HepG2 (cell line): Measurements from ENCODE around the gene NRP1. TPM values are rescaled to one million over a fixed set of nuclear protein-coding genes. Genes with fewer than 3 reads are reported as not detected.

Source experiments
- ATAC-seq: fragments of 200-7000 bp; cut with Tn5 transposase; 3 replicates; pipeline ENCODE4 v1.9.1; 2020; ENCODE audit warnings: mild to moderate bottlenecking, moderate library complexity
- BruUV-seq: library from RNA; stranded (reverse); fragments of 400-500 nt; replicated peaks from 2 replicates; lab custom pipeline; 2021; lab: Mats Ljungman, UMichigan
- CTCF ChIA-PET: fragments of 300-600 bp; formaldehyde crosslinking; extraction: SDS; loops from one replicate; lab custom pipeline; 2021; ENCODE audit warnings: low total read pairs, inconsistent platforms, low intra/inter-chr PET ratio; lab: Yijun Ruan, JAX
- POLR2A ChIA-PET: fragments of 350-600 bp; sonication (Branson Sonifier 250); formaldehyde crosslinking; loops from one replicate; lab custom pipeline; 2020; ENCODE audit warnings: antibody characterized with exemption, inconsistent platforms; lab: Yijun Ruan, JAX
- DNase-seq: peaks from one replicate; pipeline ENCODE4 v3.0.0-alpha.2; 2015; ENCODE audit warnings: low spot score
- FAIRE-seq: peaks from 3 replicates; lab custom pipeline; 2011; peaks lifted over from hg19 to GRCh38; lab: Jason Lieb, UNC
- H2AFZ ChIP-seq: one replicate; pipeline ENCODE4 v1.6.1; 2011; ENCODE audit warnings: low read length, inconsistent platforms
- H3K27ac ChIP-seq: fragments of 300-600 bp; 3 replicates; pipeline ENCODE4 v1.8.0; 2011; ENCODE audit warnings: mixed run types, mild to moderate bottlenecking, mixed read lengths, low read length, inconsistent platforms; ENCODE audit not compliant: insufficient read depth; ENCODE audit errors: extremely low read length
- H3K27me3 ChIP-seq, 2 experiments: fragments of 200-600 bp in 1 of 2; 2 replicates in 1 of 2; 3 replicates in 1 of 2; pipeline versions ENCODE4 v1.6.0 to v1.8.0; 2011; ENCODE audit warnings: low read length in 2 of 2, mild to moderate bottlenecking in 2 of 2, moderate library complexity in 2 of 2, inconsistent platforms in 1 of 2; ENCODE audit not compliant: insufficient read depth in 2 of 2, control insufficient read depth in 1 of 2
- H3K36me3 ChIP-seq, 2 experiments: fragments of 200-600 bp in 1 of 2; replicated peaks in 1 of 2; 2 replicates in 1 of 2; 3 replicates in 1 of 2; pipeline versions ENCODE4 v1.5.1 to v1.8.0; 2011; ENCODE audit warnings: low read length in 2 of 2, inconsistent platforms in 1 of 2; ENCODE audit not compliant: insufficient read depth in 2 of 2, control insufficient read depth in 1 of 2
- H3K4me1 ChIP-seq: 2 replicates; pipeline ENCODE4 v1.5.1; 2012; ENCODE audit warnings: low read length, inconsistent platforms; ENCODE audit not compliant: insufficient read depth
- H3K4me2 ChIP-seq: 2 replicates; pipeline ENCODE4 v1.6.0; 2011; ENCODE audit warnings: low read depth, low read length, inconsistent platforms
- H3K4me3 ChIP-seq, 3 experiments: fragments of 200-600 bp in 1 of 3; sonication (generic), shearing (Covaris generic) in 1 of 3; replicated peaks in 1 of 3; 2 replicates each; pipeline ENCODE4 v1.5.1; 2011 to 2016; ENCODE audit warnings: low read length in 3 of 3, inconsistent platforms in 2 of 3, low read depth in 2 of 3, mild to moderate bottlenecking in 2 of 3, control low read depth in 1 of 3, mixed read lengths in 1 of 3; ENCODE audit not compliant: insufficient read depth in 1 of 3
- H3K79me2 ChIP-seq: one replicate; pipeline ENCODE4 v1.6.1; 2011; ENCODE audit warnings: low read length, inconsistent platforms; ENCODE audit not compliant: insufficient read depth
- H3K9ac ChIP-seq: 2 replicates; pipeline ENCODE4 v1.6.0; 2011; ENCODE audit warnings: mild to moderate bottlenecking, low read depth, low read length, inconsistent platforms; ENCODE audit not compliant: insufficient read depth
- H3K9me3 ChIP-seq: 2 replicates; pipeline ENCODE4 v1.5.1; 2012; ENCODE audit warnings: mild to moderate bottlenecking, low read length
- H4K20me1 ChIP-seq: 2 replicates; pipeline ENCODE4 v1.6.0; 2011; ENCODE audit warnings: inconsistent platforms, mild to moderate bottlenecking, low read length, moderate library complexity; ENCODE audit not compliant: insufficient read depth
- CBX1 ChIP-seq: IDR thresholded peaks from one replicate; pipeline ENCODE4 v1.6.1; 2016; ENCODE audit warnings: antibody characterized with exemption, low read depth
- FOXA1 ChIP-seq, 2 experiments: fragments of 450-650 bp in 1 of 2; sonication (generic) in 1 of 2; formaldehyde crosslinking in 1 of 2; IDR thresholded peaks; 2 replicates each; pipeline versions ENCODE4 v1.4.0 to v1.6.1; 2016 to 2020; ENCODE audit warnings: missing genetic modification reagents in 1 of 2
- HMGA1 ChIP-seq: sonication (generic); formaldehyde crosslinking; conservative IDR thresholded peaks from 2 replicates; pipeline ENCODE4 v1.4.0; 2020; ENCODE audit warnings: missing genetic modification reagents
- KDM3A ChIP-seq: IDR thresholded peaks from 2 replicates; pipeline ENCODE4 v1.6.1; 2018; ENCODE audit warnings: low read depth, missing compliant biosample characterization
- SUZ12 ChIP-seq: fragments of 150-350 bp; IDR thresholded peaks from 2 replicates; pipeline ENCODE4 v1.6.1; 2014; ENCODE audit warnings: low read depth, low read length
- ZKSCAN1 ChIP-seq: fragments of 150-350 bp; IDR thresholded peaks from 2 replicates; pipeline ENCODE4 v1.6.1; 2014; ENCODE audit warnings: low read length
- ZNF556 ChIP-seq: sonication (generic); formaldehyde crosslinking; IDR thresholded peaks from 2 replicates; pipeline ENCODE4 v1.4.0; 2020; ENCODE audit warnings: mild to moderate bottlenecking, missing genetic modification reagents, borderline replicate concordance
- ZNF569 ChIP-seq: sonication (generic); formaldehyde crosslinking; IDR thresholded peaks from 2 replicates; pipeline ENCODE4 v1.5.0; 2020; ENCODE audit warnings: mild to moderate bottlenecking, missing genetic modification reagents, moderate library complexity, borderline replicate concordance
- ZNF891 ChIP-seq: sonication (generic); formaldehyde crosslinking; IDR thresholded peaks from 2 replicates; pipeline ENCODE4 v1.5.0; 2020; ENCODE audit warnings: mild to moderate bottlenecking, missing genetic modification reagents
- WGBS: methylation state at CpG from one replicate; pipeline ENCODE4 v1.1.6; 2017; ENCODE audit warnings: low lambda C conversion rate; 5-methylcytosine and 5-hydroxymethylcytosine counted together
- in situ Hi-C: cut with HindIII; loops from 2 replicates; pipeline ENCODE4 v1.10.0; 2017; ENCODE audit warnings: low pct_unique_long_range_greater_than_20kb; ENCODE audit not compliant: extremely low pct_ligation_motif_present
- intact Hi-C: fragments of 100-400 bp; cut with micrococcal nuclease; formaldehyde crosslinking; loops from one replicate; pipeline ENCODE4 v1.10.0; 2022; ENCODE audit not compliant: unreplicated experiment
- polyA plus RNA-seq, 8 experiments: library from polyadenylated mRNA; depleted of rRNA in 3 of 8; stranded (reverse) in 7 of 8; unstranded in 1 of 8; fragments of >200 nt; fragmentation: Illumina TruSeq in 4 of 8; extraction: Trizol in 4 of 8; gene quantifications; 2 replicates each; pipeline versions ENCODE4 v1.2.1 to v1.2.3, GENCODE V29; 2011 to 2016; ENCODE audit warnings: low read depth in 4 of 8, missing spikeins in 1 of 8, mixed read lengths in 1 of 8; ENCODE audit not compliant: insufficient read depth in 1 of 8
- total RNA-seq, 5 experiments: library from RNA; depleted of rRNA; stranded (reverse); fragments of >200 nt; fragmentation: Illumina TruSeq; extraction: Trizol; gene quantifications; 2 replicates each; pipeline ENCODE4 v1.2.3, GENCODE V29; 2016; ENCODE audit warnings: low read depth in 1 of 5
- TF ChIP-seq, protein P1 (sequence below): sonication (generic); formaldehyde crosslinking; IDR thresholded peaks from 2 replicates; pipeline ENCODE4 v1.4.0; 2020; ENCODE audit warnings: mild to moderate bottlenecking, missing genetic modification reagents
- TF ChIP-seq, protein P2 (sequence below): conservative IDR thresholded peaks from 2 replicates; pipeline ENCODE4 v1.6.1; 2018; ENCODE audit warnings: missing genetic modification reagents
- TF ChIP-seq, protein P3 (sequence below): sonication (generic); formaldehyde crosslinking; IDR thresholded peaks from 2 replicates; pipeline ENCODE4 v1.9.0; 2021; ENCODE audit warnings: mild to moderate bottlenecking, missing genetic modification reagents
- TF ChIP-seq, protein P4 (sequence below): sonication (generic); formaldehyde crosslinking; IDR thresholded peaks from 2 replicates; pipeline ENCODE4 v1.9.0; 2021; ENCODE audit warnings: missing genetic modification reagents, mild to moderate bottlenecking, borderline replicate concordance

The NRP1 gene
- total and polyA plus RNA-seq, 2 of the 13 experiments (the other 11 are each of a cell fraction or from before 2014, with no cell fraction given) = 5.3 to 5.8 TPM

DNA sequence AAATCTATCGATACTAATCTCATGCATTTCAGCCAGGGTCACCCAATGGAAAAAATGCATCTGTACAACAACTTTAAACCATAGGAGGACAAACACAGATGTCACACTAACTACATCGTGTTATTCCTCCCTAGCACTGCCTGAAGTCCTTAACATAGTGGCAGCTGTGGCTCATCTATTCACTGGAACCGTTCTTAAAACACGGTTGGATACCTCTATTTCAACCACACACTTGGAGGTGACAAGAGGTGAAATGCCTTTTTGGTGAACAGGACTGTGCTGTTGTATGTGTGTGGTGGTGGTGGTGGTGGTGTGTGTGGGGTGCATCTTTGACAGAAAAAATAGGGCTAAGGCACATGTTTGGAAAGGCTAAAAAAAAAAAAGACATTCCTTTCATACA, 93.1 kb downstream of the NRP1 start:
- Histone ChIP-seq H3K4me1 (peaks cover 20% of the 10 kb centered on the region), H3K9me3 (no peaks in the 10 kb centered on the region), H3K4me3 (no peak overlapping the region), H3K27me3 (no peaks in the 10 kb centered on the region), H3K27ac (no peak overlapping the region), H2AFZ (no peak overlapping the region), H3K79me2 (no peaks in the 10 kb centered on the region), H3K36me3 (no peaks in the 10 kb centered on the region), H3K4me2 (no peak overlapping the region), H4K20me1 (no peaks in the 10 kb centered on the region), H3K9ac (no peak overlapping the region)
- CTCF ChIA-PET = no interaction called here
- in situ Hi-C loops = no loop called here
- DNase-seq = no peak
- 98% methylated on average over 4 of the region's 4 CpGs for WGBS
- BruUV-seq = no TSS peak
- no peak for ATAC-seq
- intact Hi-C loops = no loop called here
- FAIRE-seq = no peak
- POLR2A ChIA-PET = no interaction called here
- TF ChIP-seq CBX1 (no peak), ZNF556 (no peak), ZNF569 (CRISPR knock-in tag) (no peak), ZKSCAN1 (no peak), HMGA1 (CRISPR knock-in tag) (no peak), FOXA1 (IDR thresholded peaks at IDR 0.05) (no peak), FOXA1 (CRISPR knock-in tag; IDR thresholded peaks at IDR 0.05) (no peak), ZNF891 (no peak), SUZ12 (no peak), KDM3A (CRISPR knock-in tag) (no peak)
- TF ChIP-seq, protein P1, sequence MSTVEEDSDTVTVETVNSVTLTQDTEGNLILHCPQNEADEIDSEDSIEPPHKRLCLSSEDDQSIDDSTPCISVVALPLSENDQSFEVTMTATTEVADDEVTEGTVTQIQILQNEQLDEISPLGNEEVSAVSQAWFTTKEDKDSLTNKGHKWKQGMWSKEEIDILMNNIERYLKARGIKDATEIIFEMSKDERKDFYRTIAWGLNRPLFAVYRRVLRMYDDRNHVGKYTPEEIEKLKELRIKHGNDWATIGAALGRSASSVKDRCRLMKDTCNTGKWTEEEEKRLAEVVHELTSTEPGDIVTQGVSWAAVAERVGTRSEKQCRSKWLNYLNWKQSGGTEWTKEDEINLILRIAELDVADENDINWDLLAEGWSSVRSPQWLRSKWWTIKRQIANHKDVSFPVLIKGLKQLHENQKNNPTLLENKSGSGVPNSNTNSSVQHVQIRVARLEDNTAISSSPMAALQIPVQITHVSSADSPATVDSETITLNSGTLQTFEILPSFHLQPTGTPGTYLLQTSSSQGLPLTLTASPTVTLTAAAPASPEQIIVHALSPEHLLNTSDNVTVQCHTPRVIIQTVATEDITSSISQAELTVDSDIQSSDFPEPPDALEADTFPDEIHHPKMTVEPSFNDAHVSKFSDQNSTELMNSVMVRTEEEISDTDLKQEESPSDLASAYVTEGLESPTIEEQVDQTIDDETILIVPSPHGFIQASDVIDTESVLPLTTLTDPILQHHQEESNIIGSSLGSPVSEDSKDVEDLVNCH (CRISPR knock-in tag) = no peak
- TF ChIP-seq, protein P2, sequence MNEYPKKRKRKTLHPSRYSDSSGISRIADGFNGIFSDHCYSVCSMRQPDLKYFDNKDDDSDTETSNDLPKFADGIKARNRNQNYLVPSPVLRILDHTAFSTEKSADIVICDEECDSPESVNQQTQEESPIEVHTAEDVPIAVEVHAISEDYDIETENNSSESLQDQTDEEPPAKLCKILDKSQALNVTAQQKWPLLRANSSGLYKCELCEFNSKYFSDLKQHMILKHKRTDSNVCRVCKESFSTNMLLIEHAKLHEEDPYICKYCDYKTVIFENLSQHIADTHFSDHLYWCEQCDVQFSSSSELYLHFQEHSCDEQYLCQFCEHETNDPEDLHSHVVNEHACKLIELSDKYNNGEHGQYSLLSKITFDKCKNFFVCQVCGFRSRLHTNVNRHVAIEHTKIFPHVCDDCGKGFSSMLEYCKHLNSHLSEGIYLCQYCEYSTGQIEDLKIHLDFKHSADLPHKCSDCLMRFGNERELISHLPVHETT (CRISPR knock-in tag) = no peak
- TF ChIP-seq, protein P3, sequence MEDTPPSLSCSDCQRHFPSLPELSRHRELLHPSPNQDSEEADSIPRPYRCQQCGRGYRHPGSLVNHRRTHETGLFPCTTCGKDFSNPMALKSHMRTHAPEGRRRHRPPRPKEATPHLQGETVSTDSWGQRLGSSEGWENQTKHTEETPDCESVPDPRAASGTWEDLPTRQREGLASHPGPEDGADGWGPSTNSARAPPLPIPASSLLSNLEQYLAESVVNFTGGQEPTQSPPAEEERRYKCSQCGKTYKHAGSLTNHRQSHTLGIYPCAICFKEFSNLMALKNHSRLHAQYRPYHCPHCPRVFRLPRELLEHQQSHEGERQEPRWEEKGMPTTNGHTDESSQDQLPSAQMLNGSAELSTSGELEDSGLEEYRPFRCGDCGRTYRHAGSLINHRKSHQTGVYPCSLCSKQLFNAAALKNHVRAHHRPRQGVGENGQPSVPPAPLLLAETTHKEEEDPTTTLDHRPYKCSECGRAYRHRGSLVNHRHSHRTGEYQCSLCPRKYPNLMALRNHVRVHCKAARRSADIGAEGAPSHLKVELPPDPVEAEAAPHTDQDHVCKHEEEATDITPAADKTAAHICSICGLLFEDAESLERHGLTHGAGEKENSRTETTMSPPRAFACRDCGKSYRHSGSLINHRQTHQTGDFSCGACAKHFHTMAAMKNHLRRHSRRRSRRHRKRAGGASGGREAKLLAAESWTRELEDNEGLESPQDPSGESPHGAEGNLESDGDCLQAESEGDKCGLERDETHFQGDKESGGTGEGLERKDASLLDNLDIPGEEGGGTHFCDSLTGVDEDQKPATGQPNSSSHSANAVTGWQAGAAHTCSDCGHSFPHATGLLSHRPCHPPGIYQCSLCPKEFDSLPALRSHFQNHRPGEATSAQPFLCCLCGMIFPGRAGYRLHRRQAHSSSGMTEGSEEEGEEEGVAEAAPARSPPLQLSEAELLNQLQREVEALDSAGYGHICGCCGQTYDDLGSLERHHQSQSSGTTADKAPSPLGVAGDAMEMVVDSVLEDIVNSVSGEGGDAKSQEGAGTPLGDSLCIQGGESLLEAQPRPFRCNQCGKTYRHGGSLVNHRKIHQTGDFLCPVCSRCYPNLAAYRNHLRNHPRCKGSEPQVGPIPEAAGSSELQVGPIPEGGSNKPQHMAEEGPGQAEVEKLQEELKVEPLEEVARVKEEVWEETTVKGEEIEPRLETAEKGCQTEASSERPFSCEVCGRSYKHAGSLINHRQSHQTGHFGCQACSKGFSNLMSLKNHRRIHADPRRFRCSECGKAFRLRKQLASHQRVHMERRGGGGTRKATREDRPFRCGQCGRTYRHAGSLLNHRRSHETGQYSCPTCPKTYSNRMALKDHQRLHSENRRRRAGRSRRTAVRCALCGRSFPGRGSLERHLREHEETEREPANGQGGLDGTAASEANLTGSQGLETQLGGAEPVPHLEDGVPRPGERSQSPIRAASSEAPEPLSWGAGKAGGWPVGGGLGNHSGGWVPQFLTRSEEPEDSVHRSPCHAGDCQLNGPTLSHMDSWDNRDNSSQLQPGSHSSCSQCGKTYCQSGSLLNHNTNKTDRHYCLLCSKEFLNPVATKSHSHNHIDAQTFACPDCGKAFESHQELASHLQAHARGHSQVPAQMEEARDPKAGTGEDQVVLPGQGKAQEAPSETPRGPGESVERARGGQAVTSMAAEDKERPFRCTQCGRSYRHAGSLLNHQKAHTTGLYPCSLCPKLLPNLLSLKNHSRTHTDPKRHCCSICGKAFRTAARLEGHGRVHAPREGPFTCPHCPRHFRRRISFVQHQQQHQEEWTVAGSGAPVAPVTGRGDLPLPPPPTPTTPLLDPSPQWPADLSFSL (CRISPR knock-in tag) = no peak
- TF ChIP-seq, protein P4, sequence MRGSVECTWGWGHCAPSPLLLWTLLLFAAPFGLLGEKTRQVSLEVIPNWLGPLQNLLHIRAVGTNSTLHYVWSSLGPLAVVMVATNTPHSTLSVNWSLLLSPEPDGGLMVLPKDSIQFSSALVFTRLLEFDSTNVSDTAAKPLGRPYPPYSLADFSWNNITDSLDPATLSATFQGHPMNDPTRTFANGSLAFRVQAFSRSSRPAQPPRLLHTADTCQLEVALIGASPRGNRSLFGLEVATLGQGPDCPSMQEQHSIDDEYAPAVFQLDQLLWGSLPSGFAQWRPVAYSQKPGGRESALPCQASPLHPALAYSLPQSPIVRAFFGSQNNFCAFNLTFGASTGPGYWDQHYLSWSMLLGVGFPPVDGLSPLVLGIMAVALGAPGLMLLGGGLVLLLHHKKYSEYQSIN (CRISPR knock-in tag) = no peak
